Measurements from ENCODE around the gene ANO7. TPM values are rescaled to one million over a fixed set of nuclear protein-coding genes. Genes with fewer than 3 reads are reported as not detected.

Gene ANO7
- total and polyA plus RNA-seq, 2 of the 13 experiments (the other 11 are each of a cell fraction or from before 2014, with no cell fraction given), result 4.1 to 4.9 TPM

- TF ChIP-seq ZNF709 (CRISPR knock-in tag; IDR thresholded peaks at IDR 0.05), result 0 out of 2 replicates have a peak, but pooled peaks have one; percentile 12
- TF ChIP-seq ZFP36L1 (CRISPR knock-in tag; IDR thresholded peaks at IDR 0.05), result peak; percentile 14; the same call in 1 of the 2 replicates
- peak; percentile 15; the same call in 1 of the 2 replicates for TF ChIP-seq MIXL1 (CRISPR knock-in tag; IDR thresholded peaks at IDR 0.05)
- TF ChIP-seq ARID2 (CRISPR knock-in tag; IDR thresholded peaks at IDR 0.05; ENCODE audit: borderline replicate concordance), result no peak; the same call in 1 of the 2 replicates
- TF ChIP-seq SMYD3 (CRISPR knock-in tag; IDR thresholded peaks at IDR 0.05), result no peak
- peak; percentile 61; the same call in 1 of the 2 replicates for TF ChIP-seq ZBTB33 (CRISPR knock-in tag; IDR thresholded peaks at IDR 0.05)
- TF ChIP-seq, protein P1, sequence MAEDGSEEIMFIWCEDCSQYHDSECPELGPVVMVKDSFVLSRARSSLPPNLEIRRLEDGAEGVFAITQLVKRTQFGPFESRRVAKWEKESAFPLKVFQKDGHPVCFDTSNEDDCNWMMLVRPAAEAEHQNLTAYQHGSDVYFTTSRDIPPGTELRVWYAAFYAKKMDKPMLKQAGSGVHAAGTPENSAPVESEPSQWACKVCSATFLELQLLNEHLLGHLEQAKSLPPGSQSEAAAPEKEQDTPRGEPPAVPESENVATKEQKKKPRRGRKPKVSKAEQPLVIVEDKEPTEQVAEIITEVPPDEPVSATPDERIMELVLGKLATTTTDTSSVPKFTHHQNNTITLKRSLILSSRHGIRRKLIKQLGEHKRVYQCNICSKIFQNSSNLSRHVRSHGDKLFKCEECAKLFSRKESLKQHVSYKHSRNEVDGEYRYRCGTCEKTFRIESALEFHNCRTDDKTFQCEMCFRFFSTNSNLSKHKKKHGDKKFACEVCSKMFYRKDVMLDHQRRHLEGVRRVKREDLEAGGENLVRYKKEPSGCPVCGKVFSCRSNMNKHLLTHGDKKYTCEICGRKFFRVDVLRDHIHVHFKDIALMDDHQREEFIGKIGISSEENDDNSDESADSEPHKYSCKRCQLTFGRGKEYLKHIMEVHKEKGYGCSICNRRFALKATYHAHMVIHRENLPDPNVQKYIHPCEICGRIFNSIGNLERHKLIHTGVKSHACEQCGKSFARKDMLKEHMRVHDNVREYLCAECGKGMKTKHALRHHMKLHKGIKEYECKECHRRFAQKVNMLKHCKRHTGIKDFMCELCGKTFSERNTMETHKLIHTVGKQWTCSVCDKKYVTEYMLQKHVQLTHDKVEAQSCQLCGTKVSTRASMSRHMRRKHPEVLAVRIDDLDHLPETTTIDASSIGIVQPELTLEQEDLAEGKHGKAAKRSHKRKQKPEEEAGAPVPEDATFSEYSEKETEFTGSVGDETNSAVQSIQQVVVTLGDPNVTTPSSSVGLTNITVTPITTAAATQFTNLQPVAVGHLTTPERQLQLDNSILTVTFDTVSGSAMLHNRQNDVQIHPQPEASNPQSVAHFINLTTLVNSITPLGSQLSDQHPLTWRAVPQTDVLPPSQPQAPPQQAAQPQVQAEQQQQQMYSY (CRISPR knock-in tag; IDR thresholded peaks at IDR 0.05), result no peak
- peak; percentile 86 for TF ChIP-seq ETV5 (CRISPR knock-in tag; IDR thresholded peaks at IDR 0.05; ENCODE audit: borderline replicate concordance)
- TF ChIP-seq, protein P2, sequence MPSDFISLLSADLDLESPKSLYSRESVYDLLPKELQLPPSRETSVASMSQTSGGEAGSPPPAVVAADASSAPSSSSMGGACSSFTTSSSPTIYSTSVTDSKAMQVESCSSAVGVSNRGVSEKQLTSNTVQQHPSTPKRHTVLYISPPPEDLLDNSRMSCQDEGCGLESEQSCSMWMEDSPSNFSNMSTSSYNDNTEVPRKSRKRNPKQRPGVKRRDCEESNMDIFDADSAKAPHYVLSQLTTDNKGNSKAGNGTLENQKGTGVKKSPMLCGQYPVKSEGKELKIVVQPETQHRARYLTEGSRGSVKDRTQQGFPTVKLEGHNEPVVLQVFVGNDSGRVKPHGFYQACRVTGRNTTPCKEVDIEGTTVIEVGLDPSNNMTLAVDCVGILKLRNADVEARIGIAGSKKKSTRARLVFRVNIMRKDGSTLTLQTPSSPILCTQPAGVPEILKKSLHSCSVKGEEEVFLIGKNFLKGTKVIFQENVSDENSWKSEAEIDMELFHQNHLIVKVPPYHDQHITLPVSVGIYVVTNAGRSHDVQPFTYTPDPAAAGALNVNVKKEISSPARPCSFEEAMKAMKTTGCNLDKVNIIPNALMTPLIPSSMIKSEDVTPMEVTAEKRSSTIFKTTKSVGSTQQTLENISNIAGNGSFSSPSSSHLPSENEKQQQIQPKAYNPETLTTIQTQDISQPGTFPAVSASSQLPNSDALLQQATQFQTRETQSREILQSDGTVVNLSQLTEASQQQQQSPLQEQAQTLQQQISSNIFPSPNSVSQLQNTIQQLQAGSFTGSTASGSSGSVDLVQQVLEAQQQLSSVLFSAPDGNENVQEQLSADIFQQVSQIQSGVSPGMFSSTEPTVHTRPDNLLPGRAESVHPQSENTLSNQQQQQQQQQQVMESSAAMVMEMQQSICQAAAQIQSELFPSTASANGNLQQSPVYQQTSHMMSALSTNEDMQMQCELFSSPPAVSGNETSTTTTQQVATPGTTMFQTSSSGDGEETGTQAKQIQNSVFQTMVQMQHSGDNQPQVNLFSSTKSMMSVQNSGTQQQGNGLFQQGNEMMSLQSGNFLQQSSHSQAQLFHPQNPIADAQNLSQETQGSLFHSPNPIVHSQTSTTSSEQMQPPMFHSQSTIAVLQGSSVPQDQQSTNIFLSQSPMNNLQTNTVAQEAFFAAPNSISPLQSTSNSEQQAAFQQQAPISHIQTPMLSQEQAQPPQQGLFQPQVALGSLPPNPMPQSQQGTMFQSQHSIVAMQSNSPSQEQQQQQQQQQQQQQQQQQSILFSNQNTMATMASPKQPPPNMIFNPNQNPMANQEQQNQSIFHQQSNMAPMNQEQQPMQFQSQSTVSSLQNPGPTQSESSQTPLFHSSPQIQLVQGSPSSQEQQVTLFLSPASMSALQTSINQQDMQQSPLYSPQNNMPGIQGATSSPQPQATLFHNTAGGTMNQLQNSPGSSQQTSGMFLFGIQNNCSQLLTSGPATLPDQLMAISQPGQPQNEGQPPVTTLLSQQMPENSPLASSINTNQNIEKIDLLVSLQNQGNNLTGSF (CRISPR knock-in tag; IDR thresholded peaks at IDR 0.05), result peak; percentile 75; the same call in 1 of the 2 replicates
- peak; percentile 89; the same call in 1 of the 2 replicates for TF ChIP-seq ZNF446 (CRISPR knock-in tag; IDR thresholded peaks at IDR 0.05)
- peak; percentile 87; the same call in 1 of the 2 replicates for TF ChIP-seq AHR (CRISPR knock-in tag; IDR thresholded peaks at IDR 0.05)
- TF ChIP-seq HMGA1 (CRISPR knock-in tag; conservative IDR thresholded peaks at IDR 0.05), result no peak
- TF ChIP-seq PRPF4 (IDR thresholded peaks at IDR 0.05; ENCODE audit: low read depth, low read length, poor library complexity, severe bottlenecking), result no peak
- peak; percentile 91 for TF ChIP-seq ZBTB7A (CRISPR knock-in tag; IDR thresholded peaks at IDR 0.05)
- no peak for TF ChIP-seq ZNF260 (CRISPR knock-in tag; IDR thresholded peaks at IDR 0.05; ENCODE audit: borderline replicate concordance, low read depth)
- no peak for TF ChIP-seq NFIC (IDR thresholded peaks at IDR 0.05; ENCODE audit: low read length)
- peak; percentile 71 for TF ChIP-seq YEATS4 (CRISPR knock-in tag; IDR thresholded peaks at IDR 0.05; ENCODE audit: borderline replicate concordance)
- no peak for TF ChIP-seq POLR2AphosphoS2 (IDR thresholded peaks at IDR 0.05; ENCODE audit: low read depth, low read length)
Measured at GRCh38 chr2:241218131-241219029, 29.9 kb downstream of the ANO7 start (continued).
